ENCODE results near the gene RAD9A. TPM values are rescaled to one million over a fixed set of nuclear protein-coding genes. Genes with fewer than 3 reads are reported as not detected.

RAD9A gene
- total and polyA plus RNA-seq, 2 donors (not counting 1 experiment from before 2014, with no cell fraction given) = 3.5 to 3.8 TPM

- Histone ChIP-seq H3K9me3 (ENCODE audit: control insufficient read depth, insufficient read depth, low read depth, low read length) (no peaks in the 10 kb centered on the region), H4K20me1 (ENCODE audit: control insufficient read depth, extremely low read depth, insufficient read depth, low read length) (no peaks in the 10 kb centered on the region), H3K4me3 (replicated peaks in 1 of 4; ENCODE audit: control extremely low read depth in 1 of 4, insufficient read depth in 1 of 4, low read depth in 3 of 4, low read length in 4 of 4) (no peak overlapping the region), H3K27me3 (ENCODE audit: control insufficient read depth, insufficient read depth, low read length) (no peaks in the 10 kb centered on the region), H3K36me3 (ENCODE audit: control insufficient read depth, insufficient read depth, low read length) (peaks cover 1% of the 10 kb centered on the region), H3K27ac (ENCODE audit: insufficient read depth, low read length) (no peak overlapping the region), H3K4me1 (ENCODE audit: control insufficient read depth, extremely low read depth, insufficient read depth, low read length) (peaks cover 6% of the 10 kb centered on the region), H3K9ac (ENCODE audit: insufficient read depth, low read length) (no peak overlapping the region), H3K79me2 (ENCODE audit: control insufficient read depth, insufficient read depth, low read length) (no peaks in the 10 kb centered on the region), H2AFZ (ENCODE audit: low read length) (no peak overlapping the region), H3K4me2 (ENCODE audit: extremely low read depth, insufficient read depth, low read length) (no peak overlapping the region)
- DNase-seq (ENCODE audit: low read depth in 2 of 2) = peak; percentile 61 to 66
- TF ChIP-seq CTCF (conservative IDR thresholded peaks at IDR 0.05 in 1 of 2, IDR thresholded peaks at IDR 0.05 in 1 of 2; ENCODE audit: low read depth in 1 of 2, low read length in 2 of 2) (peak; percentile 87 to 90), EZH2 (IDR thresholded peaks at IDR 0.05; ENCODE audit: low read length, missing control alignments) (no peak)
Measured at GRCh38 chr11:67345920-67346819, 45.6 kb upstream of the RAD9A start.

- Histone ChIP-seq H3K9me3 (ENCODE audit: control insufficient read depth, insufficient read depth, low read depth, low read length) (no peaks in the 10 kb centered on the region), H3K27ac (ENCODE audit: insufficient read depth, low read length) (no peak overlapping the region), H3K9ac (ENCODE audit: insufficient read depth, low read length) (no peak overlapping the region), H3K4me3 (replicated peaks in 1 of 4; ENCODE audit: control extremely low read depth in 1 of 4, insufficient read depth in 1 of 4, low read depth in 3 of 4, low read length in 4 of 4) (no peak overlapping the region), H3K27me3 (ENCODE audit: control insufficient read depth, insufficient read depth, low read length) (no peaks in the 10 kb centered on the region), H4K20me1 (ENCODE audit: control insufficient read depth, extremely low read depth, insufficient read depth, low read length) (no peaks in the 10 kb centered on the region), H3K79me2 (ENCODE audit: control insufficient read depth, insufficient read depth, low read length) (peaks cover 4% of the 10 kb centered on the region), H3K4me1 (ENCODE audit: control insufficient read depth, extremely low read depth, insufficient read depth, low read length) (peaks cover 12% of the 10 kb centered on the region), H3K36me3 (ENCODE audit: control insufficient read depth, insufficient read depth, low read length) (peaks cover 1% of the 10 kb centered on the region), H2AFZ (ENCODE audit: low read length) (no peak overlapping the region), H3K4me2 (ENCODE audit: extremely low read depth, insufficient read depth, low read length) (no peak overlapping the region)
- DNase-seq (ENCODE audit: low read depth in 2 of 2) = peak; percentile 40 to 56
- no peak for TF ChIP-seq CTCF (conservative IDR thresholded peaks at IDR 0.05 in 1 of 2, IDR thresholded peaks at IDR 0.05 in 1 of 2; ENCODE audit: low read depth in 1 of 2, low read length in 2 of 2)
- no peak for TF ChIP-seq EZH2 (IDR thresholded peaks at IDR 0.05; ENCODE audit: low read length, missing control alignments)
Measured at GRCh38 chr11:67347964-67348749, 43.6 kb upstream of the RAD9A start.

- Histone ChIP-seq H3K9ac (ENCODE audit: insufficient read depth, low read length) (no peak overlapping the region), H3K4me3 (replicated peaks in 1 of 4; ENCODE audit: control extremely low read depth in 1 of 4, insufficient read depth in 1 of 4, low read depth in 3 of 4, low read length in 4 of 4) (no peak overlapping the region), H3K36me3 (ENCODE audit: control insufficient read depth, insufficient read depth, low read length) (peaks cover 1% of the 10 kb centered on the region), H3K27ac (ENCODE audit: insufficient read depth, low read length) (no peak overlapping the region), H3K9me3 (ENCODE audit: control insufficient read depth, insufficient read depth, low read depth, low read length) (no peaks in the 10 kb centered on the region), H3K79me2 (ENCODE audit: control insufficient read depth, insufficient read depth, low read length) (peaks cover 4% of the 10 kb centered on the region), H3K4me2 (ENCODE audit: extremely low read depth, insufficient read depth, low read length) (no peak overlapping the region), H3K4me1 (ENCODE audit: control insufficient read depth, extremely low read depth, insufficient read depth, low read length) (peaks cover 14% of the 10 kb centered on the region), H2AFZ (ENCODE audit: low read length) (no peak overlapping the region), H4K20me1 (ENCODE audit: control insufficient read depth, extremely low read depth, insufficient read depth, low read length) (no peaks in the 10 kb centered on the region), H3K27me3 (ENCODE audit: control insufficient read depth, insufficient read depth, low read length) (no peaks in the 10 kb centered on the region)
- TF ChIP-seq CTCF (conservative IDR thresholded peaks at IDR 0.05 in 1 of 2, IDR thresholded peaks at IDR 0.05 in 1 of 2; ENCODE audit: low read depth in 1 of 2, low read length in 2 of 2) = no peak
- no peak for TF ChIP-seq EZH2 (IDR thresholded peaks at IDR 0.05; ENCODE audit: low read length, missing control alignments)
- no peak for DNase-seq (ENCODE audit: low read depth in 2 of 2)
Measured at GRCh38 chr11:67349036-67349435, 42.8 kb upstream of the RAD9A start.

Measured in fibroblast of lung (primary cell).